Suppressor macrophage (primary cell): ENCODE results near the gene GCDH.

ENCODE experiments used
- DNase-seq, 4 experiments: peaks; one replicate each; pipeline ENCODE4 v3.0.0-alpha.2; 2020 to 2022

Gene GCDH

GRCh38 chr19:12943437-12944044 is 52.6 kb downstream of the GCDH start:
- peak in 1 of 4 experiments; percentile 5 for DNase-seq

DNA sequence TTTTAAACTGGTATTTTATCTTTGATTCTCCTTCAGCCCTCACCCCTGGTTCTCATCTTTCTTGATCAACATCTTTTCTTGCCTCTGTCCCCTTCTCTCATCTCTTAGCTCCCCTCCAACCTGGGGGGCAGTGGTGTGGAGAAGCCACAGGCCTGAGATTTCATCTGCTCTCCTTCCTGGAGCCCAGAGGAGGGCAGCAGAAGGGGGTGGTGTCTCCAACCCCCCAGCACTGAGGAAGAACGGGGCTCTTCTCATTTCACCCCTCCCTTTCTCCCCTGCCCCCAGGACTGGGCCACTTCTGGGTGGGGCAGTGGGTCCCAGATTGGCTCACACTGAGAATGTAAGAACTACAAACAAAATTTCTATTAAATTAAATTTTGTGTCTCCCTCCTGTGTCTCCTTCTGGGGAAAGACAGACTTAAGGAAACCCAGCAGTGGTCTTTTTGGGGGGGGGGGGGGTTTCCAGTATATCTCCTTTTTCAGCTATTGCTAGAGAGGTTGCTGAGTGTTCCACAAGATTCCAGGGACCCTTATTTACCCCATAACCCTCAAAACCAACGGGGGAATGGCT is 53.2 kb downstream of the GCDH start:
- DNase-seq, result no peak

DNA sequence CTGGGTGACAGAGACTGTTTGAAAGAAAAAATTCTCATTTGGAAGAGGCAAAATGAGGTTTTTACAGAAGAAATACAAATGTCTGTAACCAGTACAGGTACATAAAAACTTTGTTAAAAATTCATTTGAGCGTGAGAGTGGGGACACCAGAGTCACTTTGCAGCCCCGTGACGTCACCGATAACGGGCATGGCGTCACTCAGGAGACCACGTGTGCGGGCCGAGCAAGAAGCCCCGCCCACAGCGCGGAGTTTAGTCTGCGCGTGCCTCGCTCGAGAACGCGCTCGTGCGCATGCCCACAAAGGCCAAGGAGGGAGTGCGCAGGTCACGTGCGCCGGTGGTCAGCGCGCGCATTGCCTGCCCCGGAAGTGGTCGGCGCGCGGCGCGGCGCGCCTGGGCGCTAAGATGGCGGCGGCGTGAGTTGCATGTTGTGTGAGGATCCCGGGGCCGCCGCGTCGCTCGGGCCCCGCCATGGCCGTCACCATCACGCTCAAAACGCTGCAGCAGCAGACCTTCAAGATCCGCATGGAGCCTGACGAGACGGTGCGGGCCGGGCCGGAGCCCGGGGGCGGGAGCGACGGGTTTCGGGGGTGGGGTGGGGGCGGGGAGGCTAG is 54.6 kb downstream of the GCDH start, which contains the start of gene RAD23A:
TSS of gene RAD23A (plus strand) at position 384 of the 613 bp plus-strand sequence. CDS start at position 471, 87 bp downstream.
- DNase-seq, result peak; percentile 100

DNA sequence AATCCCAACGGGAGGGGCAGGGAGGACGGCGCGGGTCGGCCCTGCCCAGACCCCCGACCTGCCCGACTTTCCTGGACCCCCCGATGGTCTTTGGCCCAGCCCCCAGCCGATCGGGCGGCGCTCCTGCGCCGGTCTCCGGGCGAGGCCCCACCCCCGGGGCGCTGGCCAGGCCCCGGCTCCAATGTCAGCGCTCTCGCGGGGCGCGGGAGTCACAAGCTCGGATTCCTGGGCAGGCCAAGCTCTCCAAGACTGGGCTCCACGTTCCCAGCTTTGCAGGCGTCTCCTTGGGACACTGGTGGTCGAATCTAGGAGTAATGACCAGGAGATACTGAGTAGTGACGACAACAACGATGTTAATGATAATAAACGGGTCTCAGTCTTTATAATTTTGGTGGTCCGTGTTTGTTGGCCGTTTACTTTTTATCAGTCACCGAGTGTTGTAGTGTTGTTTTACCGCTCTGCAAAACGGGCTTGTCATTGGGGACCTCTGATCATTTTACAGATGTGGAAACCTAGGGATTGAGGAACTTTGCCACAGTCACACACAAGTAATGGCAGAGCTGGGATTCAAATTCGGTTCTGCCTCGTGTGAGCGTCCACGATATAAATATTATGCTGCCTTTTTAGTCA is 55.2 kb downstream of the GCDH start:
- peak; percentile 78 to 91 (median 85) for DNase-seq

DNA sequence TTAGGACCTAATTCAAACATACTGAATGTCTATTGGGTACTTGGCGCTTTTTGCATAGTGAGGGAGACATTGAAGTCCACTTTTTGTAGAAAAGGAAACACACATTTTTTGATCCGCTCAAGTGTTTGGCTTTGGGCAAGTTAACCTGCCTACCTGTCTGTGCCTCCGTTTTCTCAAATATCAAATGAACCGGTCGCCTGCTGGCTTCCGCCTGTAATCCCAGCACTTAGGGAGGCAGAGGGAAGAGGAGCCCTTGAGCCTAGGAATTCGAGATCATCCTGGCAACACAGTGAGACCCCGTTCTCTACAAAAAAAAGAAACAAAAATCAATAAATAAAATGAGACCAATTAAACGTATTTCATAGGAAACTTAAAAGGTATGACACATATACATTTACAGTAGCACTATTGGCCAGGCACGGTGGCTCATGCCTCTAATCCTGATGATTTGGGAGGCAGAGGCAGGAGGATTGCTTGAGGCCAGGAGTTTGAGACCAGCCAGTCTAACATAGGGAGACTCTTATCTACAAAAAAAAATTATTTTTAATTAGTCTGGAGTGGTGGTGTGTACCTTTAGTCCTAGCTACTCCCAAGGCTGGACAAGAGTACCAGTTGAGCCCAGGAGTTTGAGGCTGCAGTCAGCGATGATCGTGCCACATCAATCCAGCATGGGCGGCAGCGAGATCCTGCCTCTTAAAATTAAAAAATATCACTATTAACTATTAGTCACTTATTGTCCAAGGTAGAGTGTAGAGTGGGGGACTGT is 56.0 kb downstream of the GCDH start:
- DNase-seq, result peak in 1 of 4 experiments; percentile 1

GRCh38 chr19:12947702-12948611 is 57.0 kb downstream of the GCDH start:
- no peak for DNase-seq

- no peak for DNase-seq
These were observed 57.8 kb downstream of the GCDH start for GRCh38 chr19:12948612-12949362.
